ENCODE measurements around the gene DNAAF8. TPM values are rescaled to one million over a fixed set of nuclear protein-coding genes. Genes with fewer than 3 reads are reported as not detected.
A peak's percentile ranks its signal among the peaks of the same experiment; 100 is the strongest.

The DNAAF8 gene
- total RNA-seq: 0.59 TPM

- peak; percentile 95 for DNase-seq
Measured at GRCh38 chr16:4734063-4734729, at the start of gene DNAAF8, which contains the start of gene ANKS3. Gene DNAAF8 (plus strand): TSS chr16:4734537. CDS start chr16:4736515, 1,978 bp downstream. Gene ANKS3 (minus strand): TSS chr16:4734271. CDS start chr16:4730149, 4,122 bp downstream.

GRCh38 chr16:4684763-4685162, 49.6 kb upstream of the DNAAF8 start:
- no peak for DNase-seq

GRCh38 chr16:4685292-4685691, 49.0 kb upstream of the DNAAF8 start:
- no peak for DNase-seq

- no peak for DNase-seq
Measured at GRCh38 chr16:4685776-4686496, 48.4 kb upstream of the DNAAF8 start.

GRCh38 chr16:4686497-4687210, 47.7 kb upstream of the DNAAF8 start:
- DNase-seq: no peak

GRCh38 chr16:4687416-4687815, 46.9 kb upstream of the DNAAF8 start:
- DNase-seq: no peak

- no peak for DNase-seq
Measured at GRCh38 chr16:4687946-4688673, 46.2 kb upstream of the DNAAF8 start.

- no peak for DNase-seq
Measured at GRCh38 chr16:4688674-4689045, 45.7 kb upstream of the DNAAF8 start.

- no peak for DNase-seq
Measured at GRCh38 chr16:4689091-4689671, 45.2 kb upstream of the DNAAF8 start.

GRCh38 chr16:4689864-4690704, 44.3 kb upstream of the DNAAF8 start:
- no peak for DNase-seq

GRCh38 chr16:4690946-4691665, 43.2 kb upstream of the DNAAF8 start:
- DNase-seq: no peak

GRCh38 chr16:4691666-4692412, 42.5 kb upstream of the DNAAF8 start:
- no peak for DNase-seq

- no peak for DNase-seq
Measured at GRCh38 chr16:4692460-4693295, 41.7 kb upstream of the DNAAF8 start.

GRCh38 chr16:4693296-4693955, 40.9 kb upstream of the DNAAF8 start, which contains the start of gene NUDT16L1:
Gene NUDT16L1 (plus strand): TSS chr16:4693562. CDS start chr16:4693727, 165 bp downstream.
- DNase-seq: peak; percentile 92

- DNase-seq: peak; percentile 36
Measured at GRCh38 chr16:4693956-4694641, 40.2 kb upstream of the DNAAF8 start.

- DNase-seq: no peak
Measured at GRCh38 chr16:4694642-4695451, 39.5 kb upstream of the DNAAF8 start.

Data from skin of body (tissue), 2 donors.